HEK293 (cell line): ENCODE measurements around the gene AADACL3.

Experiments used
- ZBTB20 ChIP-seq: fragments of 450-650 bp; formaldehyde crosslinking; IDR thresholded peaks from 2 replicates; pipeline ENCODE4 v1.5.1; 2016; ENCODE audit warnings: missing biosample characterization, missing genetic modification characterization
- ZNF146 ChIP-seq: fragments of 450-650 bp; formaldehyde crosslinking; IDR thresholded peaks from 2 replicates; pipeline ENCODE4 v1.5.1; 2016; ENCODE audit warnings: missing biosample characterization, missing genetic modification characterization

- TF ChIP-seq ZNF146 (tag by site-specific recombination) = no peak
- no peak for TF ChIP-seq ZBTB20 (tag by site-specific recombination)
These were observed 48.1 kb downstream of the AADACL3 start for GRCh38 chr1:12764016-12764415.
